ENCODE measurements around the gene AREL1.

AREL1 gene

GRCh38 chr14:74655599-74656395 is 57.1 kb downstream of the AREL1 start:
- no peak for DNase-seq

GRCh38 chr14:74654931-74655330 is 57.9 kb downstream of the AREL1 start:
- DNase-seq: no peak

GRCh38 chr14:74653386-74654138 is 59.3 kb downstream of the AREL1 start:
- no peak for DNase-seq

GRCh38 chr14:74652541-74652940 is 60.3 kb downstream of the AREL1 start:
- no peak for DNase-seq

GRCh38 chr14:74650927-74651686 is 61.8 kb downstream of the AREL1 start:
- DNase-seq: no peak

- no peak for DNase-seq
These were observed 63.2 kb downstream of the AREL1 start for GRCh38 chr14:74649673-74650072.

GRCh38 chr14:74649167-74649566 is 63.7 kb downstream of the AREL1 start:
- DNase-seq: no peak

- DNase-seq: no peak
These were observed 64.3 kb downstream of the AREL1 start for GRCh38 chr14:74648601-74649000.

- no peak for DNase-seq
These were observed 65.0 kb downstream of the AREL1 start for GRCh38 chr14:74647678-74648461.

GRCh38 chr14:74647061-74647677 is 65.7 kb downstream of the AREL1 start:
- DNase-seq: no peak

GRCh38 chr14:74645756-74646470 is 67.0 kb downstream of the AREL1 start:
- no peak for DNase-seq

- DNase-seq: no peak
These were observed 67.6 kb downstream of the AREL1 start for GRCh38 chr14:74645244-74645643.

- no peak for DNase-seq
These were observed 71.1 kb downstream of the AREL1 start for GRCh38 chr14:74641601-74642391.

- no peak for DNase-seq
These were observed 73.9 kb downstream of the AREL1 start for GRCh38 chr14:74638966-74639365.

GRCh38 chr14:74638066-74638465 is 74.8 kb downstream of the AREL1 start:
- DNase-seq: no peak

- no peak for DNase-seq
These were observed 75.7 kb downstream of the AREL1 start for GRCh38 chr14:74637178-74637550.

GRCh38 chr14:74636424-74637177 is 76.3 kb downstream of the AREL1 start:
- DNase-seq: no peak

GRCh38 chr14:74635847-74636246 is 77.0 kb downstream of the AREL1 start:
- no peak for DNase-seq

GRCh38 chr14:74634964-74635363 is 77.9 kb downstream of the AREL1 start:
- no peak for DNase-seq

- no peak for DNase-seq
These were observed 78.4 kb downstream of the AREL1 start for GRCh38 chr14:74634481-74634880.
